ENCODE data around the gene BRAT1.

DNA sequence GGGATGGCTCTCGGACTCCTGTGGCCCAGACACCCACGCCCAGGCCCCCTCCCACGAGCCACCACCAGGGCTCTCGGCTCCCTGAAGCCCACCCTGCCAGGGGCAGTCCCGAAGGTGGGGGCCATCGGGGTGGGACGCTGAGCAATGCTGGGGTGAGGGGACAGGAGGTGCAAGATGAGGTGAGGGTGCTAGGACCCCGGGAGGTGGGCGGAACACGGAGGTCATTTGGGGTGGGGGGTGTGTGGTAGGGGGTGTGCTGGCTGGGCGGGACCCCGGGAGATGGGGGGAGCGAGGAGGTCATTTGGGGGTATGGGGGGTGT, 52.7 kb downstream of the BRAT1 start:
- TF ChIP-seq, protein P1, sequence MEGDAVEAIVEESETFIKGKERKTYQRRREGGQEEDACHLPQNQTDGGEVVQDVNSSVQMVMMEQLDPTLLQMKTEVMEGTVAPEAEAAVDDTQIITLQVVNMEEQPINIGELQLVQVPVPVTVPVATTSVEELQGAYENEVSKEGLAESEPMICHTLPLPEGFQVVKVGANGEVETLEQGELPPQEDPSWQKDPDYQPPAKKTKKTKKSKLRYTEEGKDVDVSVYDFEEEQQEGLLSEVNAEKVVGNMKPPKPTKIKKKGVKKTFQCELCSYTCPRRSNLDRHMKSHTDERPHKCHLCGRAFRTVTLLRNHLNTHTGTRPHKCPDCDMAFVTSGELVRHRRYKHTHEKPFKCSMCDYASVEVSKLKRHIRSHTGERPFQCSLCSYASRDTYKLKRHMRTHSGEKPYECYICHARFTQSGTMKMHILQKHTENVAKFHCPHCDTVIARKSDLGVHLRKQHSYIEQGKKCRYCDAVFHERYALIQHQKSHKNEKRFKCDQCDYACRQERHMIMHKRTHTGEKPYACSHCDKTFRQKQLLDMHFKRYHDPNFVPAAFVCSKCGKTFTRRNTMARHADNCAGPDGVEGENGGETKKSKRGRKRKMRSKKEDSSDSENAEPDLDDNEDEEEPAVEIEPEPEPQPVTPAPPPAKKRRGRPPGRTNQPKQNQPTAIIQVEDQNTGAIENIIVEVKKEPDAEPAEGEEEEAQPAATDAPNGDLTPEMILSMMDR (IDR thresholded peaks at IDR 0.05) = no peak
- TF ChIP-seq POLR2A (IDR thresholded peaks at IDR 0.05) = no peak

Data from lower leg skin (tissue), 3 donors.